Measurements from ENCODE around the gene EVA1B.

GRCh38 chr1:36352125-36352909 lies 28.9 kb upstream of the EVA1B start:
- TF ChIP-seq CTCF (IDR thresholded peaks at IDR 0.05; ENCODE audit: low read depth, low read length, poor library complexity, severe bottlenecking) = no peak
- TF ChIP-seq EZH2phosphoT487 (IDR thresholded peaks at IDR 0.05; ENCODE audit: borderline replicate concordance, low read length) = no peak
